NCI-H128 (cell line): ENCODE results near the gene PRG3.
"Not testable (repeated sequence)": the region's sequence is repeated elsewhere in the genome, so short reads cannot be mapped to it uniquely, and the experiment has no call there.

ENCODE experiments used
- DNase-seq: peaks from one replicate; lab custom pipeline; 2025; ENCODE audit not compliant: unreplicated experiment; lab: John Stamatoyannopoulos, UW

Gene PRG3

DNA sequence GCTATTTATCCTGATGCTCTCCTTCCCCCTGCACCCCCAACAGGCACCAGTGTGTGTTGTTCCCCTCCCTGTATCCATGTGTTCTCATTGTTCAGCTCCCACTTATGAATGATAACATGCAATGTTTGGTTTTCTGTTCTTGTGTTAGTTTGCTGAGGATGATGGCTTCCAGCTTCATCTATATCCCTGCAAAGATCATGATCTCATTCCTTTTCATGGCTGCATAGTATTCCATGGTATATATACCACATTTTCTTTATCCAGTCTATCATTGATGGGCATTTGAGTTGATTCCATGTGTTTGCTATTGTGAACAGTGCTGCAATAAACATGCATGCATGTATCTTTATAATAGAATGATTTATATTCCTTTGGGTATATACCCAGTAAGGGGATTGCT, 19.5 kb downstream of the PRG3 start:
- DNase-seq: not testable (repeated sequence)

GRCh38 chr11:57360991-57361390, 20.0 kb downstream of the PRG3 start:
- DNase-seq: no peak

DNA sequence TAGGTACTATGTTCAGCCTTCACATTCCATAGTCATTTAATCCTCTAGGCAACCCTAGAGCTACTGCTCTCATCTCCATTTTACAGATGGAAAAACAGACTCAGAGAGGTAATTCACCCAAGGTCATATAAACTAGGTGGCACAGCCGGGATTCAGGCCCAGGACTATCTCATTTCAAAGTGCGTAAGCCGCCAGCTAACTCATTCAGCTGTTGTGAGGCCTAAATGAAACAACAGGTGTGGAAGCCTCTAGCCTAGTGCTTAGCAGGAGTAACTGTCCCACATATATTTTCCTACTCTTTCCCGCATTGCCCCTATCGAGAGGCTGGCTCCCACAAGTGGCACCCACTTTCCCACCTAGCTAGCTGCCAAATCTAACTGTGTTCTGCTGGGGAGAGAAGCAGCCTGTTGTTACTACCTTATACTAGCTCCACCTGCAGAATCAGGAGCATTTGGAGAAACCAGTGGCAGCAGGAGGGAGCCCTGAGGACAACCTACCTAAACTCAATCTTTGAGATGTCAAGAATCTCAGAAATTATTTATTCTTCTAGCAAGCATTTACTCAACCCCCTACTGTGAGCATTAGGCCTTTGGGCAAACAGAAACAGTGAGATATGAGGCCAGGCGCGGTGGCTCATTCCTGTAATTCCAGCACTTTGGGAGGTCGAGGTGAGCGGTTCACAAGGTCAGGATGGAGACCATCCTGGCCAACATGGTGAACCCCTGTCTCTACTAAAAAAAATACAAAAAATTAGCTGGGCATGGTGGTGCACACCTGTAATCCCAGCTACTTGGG, 20.9 kb downstream of the PRG3 start:
- no peak for DNase-seq

DNA sequence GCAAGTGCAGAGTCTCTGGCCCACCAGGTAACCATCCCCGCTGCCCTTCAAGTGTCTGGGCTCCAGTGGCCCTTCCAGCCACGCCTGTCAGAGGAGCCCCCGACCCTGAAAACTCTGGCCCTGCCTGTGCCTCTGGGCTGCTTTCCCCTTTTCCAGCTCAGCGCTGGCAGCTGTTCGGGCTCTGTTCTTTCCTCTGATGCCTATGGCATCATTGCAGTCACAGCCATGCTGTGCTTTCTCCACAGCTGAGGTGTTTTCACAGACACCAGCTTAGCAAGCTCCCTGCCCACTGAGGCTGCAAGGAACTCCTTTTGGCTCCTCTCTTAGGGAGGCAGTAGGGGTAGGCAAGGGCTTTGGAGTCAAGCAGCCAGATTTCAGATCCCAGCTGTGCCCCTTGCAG, 21.6 kb downstream of the PRG3 start:
- DNase-seq: no peak

GRCh38 chr11:57358991-57359390, 22.0 kb downstream of the PRG3 start:
- DNase-seq: no peak

GRCh38 chr11:57358543-57358961, 22.4 kb downstream of the PRG3 start:
- no peak for DNase-seq

DNA sequence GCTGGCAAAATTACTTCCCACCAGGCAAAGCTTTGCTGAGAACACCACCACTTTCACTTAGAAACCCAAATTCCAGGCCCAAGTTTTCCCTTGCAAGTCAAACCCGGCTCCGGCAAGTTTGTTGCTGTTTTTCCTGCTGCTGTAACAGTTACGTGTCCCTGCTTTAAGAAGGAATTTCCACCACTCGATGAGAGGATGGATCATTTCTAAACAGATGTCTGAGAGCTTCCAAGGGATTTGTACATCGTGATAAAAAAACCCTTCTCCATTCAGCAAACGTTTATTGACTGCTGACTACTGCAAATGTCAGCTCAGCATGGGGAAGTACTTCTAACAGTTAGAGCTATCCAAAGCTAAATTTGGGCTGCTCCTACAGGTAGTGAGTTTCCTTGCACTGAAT, 23.1 kb downstream of the PRG3 start:
- no peak for DNase-seq

DNA sequence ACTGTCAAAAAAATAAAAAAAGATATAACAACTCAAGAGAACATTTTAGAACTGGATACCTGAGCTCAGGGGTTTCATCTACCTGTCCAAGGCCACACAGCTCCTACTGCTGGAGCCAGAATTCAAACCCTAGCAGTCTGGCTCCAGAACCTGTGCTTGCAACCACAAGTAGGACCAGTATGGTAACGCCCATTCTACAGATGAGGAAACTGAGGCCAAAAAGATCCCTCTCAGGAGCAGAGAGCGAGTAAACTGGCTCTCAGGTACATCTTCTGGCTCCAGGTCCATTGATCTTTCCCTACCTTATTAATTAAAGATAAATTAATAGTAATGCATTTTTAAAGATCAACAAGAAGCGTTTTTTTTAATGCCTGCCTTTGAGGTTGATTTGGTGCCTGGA, 23.6 kb downstream of the PRG3 start:
- DNase-seq: no peak

DNA sequence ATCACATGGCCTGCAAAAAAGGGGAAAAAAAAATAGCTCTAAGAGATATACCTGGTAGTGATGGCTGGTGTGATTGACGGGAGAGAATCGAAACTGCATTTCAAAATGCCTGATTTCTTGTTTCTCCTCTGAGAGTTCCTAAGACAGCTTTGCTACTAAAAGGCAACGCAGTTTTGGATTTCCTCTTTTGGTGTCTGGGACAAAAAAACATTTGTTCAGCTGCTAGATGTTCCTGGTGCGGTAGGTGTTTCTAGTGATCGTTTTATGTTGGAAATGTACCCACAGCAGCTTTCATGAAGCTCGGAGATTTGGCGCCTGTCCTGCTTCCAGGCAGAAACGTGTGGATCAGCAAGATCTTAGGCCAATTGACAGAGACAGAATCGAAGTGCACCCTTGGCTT, 24.7 kb downstream of the PRG3 start:
- DNase-seq: no peak

DNA sequence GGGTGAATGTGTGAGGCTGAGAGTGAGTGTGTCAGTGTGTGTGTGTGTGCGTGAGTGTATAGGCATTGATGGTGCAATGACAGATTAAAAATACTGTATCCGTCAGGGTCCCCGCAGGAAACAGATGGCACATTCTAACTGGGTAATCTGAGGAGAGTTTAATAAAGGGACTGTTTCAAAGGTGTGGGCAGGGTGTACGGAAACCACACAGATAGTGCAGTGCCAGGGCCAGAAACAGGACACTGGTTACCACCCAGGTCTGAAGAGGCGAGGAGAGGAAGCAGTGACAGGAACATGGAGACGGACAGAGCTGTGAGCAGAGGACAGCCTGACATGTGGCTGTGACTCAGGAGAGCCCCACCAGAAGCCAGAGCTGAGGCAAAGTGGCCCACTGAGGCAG, 26.3 kb downstream of the PRG3 start:
- DNase-seq: no peak

DNA sequence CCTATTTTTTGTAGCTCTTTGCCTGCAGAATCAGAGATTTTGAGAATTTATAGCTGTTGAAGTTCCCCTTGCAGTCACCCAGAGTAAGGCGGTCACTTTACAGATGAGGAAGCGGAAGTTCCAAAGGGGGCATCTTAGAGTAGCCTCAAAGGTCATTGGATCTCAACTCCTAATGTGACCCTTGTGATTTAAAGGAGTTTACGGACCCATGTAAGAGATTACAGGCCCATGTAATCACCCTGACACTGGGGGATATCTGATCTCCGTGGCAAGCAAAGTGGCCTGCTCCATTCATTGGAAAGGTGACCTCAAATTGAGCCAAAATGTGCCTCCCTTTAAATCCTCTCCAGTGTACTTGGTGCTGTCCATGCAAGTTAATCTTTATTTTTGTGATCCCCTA, 27.1 kb downstream of the PRG3 start:
- no peak for DNase-seq

GRCh38 chr11:57353446-57353845, 27.5 kb downstream of the PRG3 start:
- DNase-seq: no peak

- no peak for DNase-seq
These were observed 27.9 kb downstream of the PRG3 start for GRCh38 chr11:57353036-57353435.

DNA sequence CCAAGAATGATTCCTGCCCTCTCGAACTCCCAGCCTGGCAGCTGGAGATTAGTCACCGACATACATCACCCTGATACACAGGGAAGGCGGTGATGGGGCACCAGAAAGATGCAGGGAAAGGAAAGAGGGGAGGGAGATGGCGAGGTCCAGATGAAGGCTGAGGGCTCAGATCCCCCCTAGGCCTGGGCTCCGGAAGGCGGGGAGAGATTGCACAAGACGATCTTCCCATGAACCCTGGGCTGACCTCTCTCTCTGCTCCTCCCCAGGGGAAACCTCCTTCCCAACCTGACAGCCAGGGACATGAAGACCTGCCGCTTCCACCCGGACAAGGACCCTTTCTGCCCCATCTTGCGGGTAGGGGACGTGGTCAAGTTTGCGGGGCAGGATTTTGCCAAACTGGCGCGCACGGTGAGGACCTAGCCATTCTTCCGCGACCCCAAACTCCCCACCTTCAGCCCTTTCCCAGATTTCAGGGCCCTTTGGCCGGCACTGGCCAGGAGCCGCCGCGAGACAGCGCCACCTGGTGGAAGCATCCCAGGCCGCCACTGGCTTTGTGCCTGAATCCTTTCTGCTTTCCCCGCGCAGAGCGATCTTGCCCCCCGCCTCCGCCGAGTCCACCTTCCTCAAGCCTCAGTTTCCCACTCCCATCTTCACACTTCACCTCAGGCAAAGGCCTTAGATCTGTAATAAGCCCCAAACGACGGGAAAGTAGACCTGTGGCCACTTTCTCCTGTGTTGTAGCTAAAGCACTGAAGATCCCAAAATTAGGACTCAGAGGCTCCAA, 31.3 kb downstream of the PRG3 start:
- DNase-seq: peak; percentile 22

GRCh38 chr11:57348636-57349313, 32.2 kb downstream of the PRG3 start:
- DNase-seq: no peak

GRCh38 chr11:57348052-57348451, 32.9 kb downstream of the PRG3 start:
- DNase-seq: no peak

- no peak for DNase-seq
These were observed 33.6 kb downstream of the PRG3 start for GRCh38 chr11:57347336-57347735.

DNA sequence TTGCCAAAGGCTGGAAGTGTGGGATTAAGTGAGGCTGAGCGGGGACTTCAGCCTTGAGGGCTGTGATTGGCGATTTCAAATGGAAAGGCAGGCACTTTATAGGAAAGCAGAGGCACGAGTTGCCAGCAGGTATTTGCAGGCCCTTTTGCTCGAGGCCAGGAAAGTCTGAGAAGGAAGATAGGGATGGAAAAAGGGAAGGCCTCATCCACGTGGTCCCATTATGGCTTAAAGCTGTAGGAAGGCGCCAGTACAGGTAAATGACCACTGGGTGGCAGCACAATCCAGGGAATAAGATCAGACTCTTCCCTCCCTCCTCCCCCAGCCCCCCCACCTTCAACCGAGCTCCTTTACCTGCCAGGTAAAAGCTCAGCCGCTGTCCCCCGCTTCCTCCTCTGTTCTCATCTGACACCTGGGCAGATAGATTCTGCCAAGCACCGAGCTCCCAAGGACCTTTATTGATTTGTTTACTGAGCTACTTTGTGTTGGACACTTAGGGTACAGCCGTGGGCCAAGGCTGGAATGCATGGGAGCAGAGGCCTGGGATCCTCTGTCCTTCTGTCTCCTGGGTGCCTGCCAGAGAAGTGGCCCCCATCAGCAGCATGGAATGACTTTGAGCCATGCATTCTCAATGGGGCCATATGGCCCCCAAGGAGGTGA, 35.3 kb downstream of the PRG3 start:
- peak; percentile 22 for DNase-seq

DNA sequence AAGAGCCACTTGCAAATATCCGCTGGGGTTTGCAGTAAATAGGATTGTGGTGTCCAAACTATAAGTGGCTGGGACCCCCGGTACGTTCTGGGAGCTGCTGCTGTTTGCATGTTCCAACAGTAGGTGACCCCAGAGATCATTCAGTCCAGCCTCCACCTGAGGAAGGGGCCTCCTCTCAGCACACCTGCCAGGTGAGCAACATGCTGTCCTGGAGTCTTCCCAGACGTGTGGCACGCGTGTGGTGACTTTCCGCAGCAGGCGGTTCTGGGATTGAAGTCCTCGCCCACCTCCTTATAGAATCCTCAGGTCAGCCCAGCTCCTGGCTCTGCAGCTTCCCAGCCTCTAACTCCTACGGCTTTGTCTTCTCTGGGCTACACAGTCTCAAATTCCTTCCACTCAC, 36.1 kb downstream of the PRG3 start:
- no peak for DNase-seq

GRCh38 chr11:57343825-57344224, 37.1 kb downstream of the PRG3 start:
- no peak for DNase-seq

DNA sequence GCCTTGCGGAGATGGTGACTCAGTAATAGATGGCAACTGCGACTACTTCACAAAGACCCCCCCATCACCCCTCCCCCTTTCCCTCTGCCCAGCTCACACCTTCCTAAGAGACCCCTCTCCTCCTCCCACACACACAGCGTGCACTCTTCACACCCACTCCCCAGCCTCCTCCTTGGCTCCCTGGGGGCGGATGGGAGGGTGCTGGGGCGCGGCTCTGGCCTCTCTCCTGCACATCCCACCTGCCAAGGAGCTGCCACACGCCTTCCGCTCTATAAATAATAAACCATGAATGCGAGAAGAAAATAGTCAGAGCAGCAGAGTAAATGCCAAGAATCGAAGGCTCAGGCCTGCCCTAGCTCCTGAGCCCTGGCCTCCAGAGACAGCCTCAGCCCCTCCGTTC, 38.2 kb downstream of the PRG3 start:
- DNase-seq: no peak
